CD14-positive monocyte (primary cell): ENCODE data around the gene SCUBE1. TPM values are rescaled to one million over a fixed set of nuclear protein-coding genes. Genes with fewer than 3 reads are reported as not detected.

ENCODE experiments used
- DNase-seq, 3 donors: peaks; one replicate each; pipeline ENCODE4 v3.0.0-alpha.2; 2011 to 2022
- H2AFZ ChIP-seq: 2 replicates; pipeline ENCODE4 v1.6.0; 2012; ENCODE audit warnings: mild to moderate bottlenecking, low read depth, low read length, inconsistent platforms; ENCODE audit not compliant: insufficient read depth, poor library complexity, severe bottlenecking
- H3K27ac ChIP-seq, 2 donors: 1 replicate in 1 of 2; 2 replicates in 1 of 2; pipeline ENCODE4 v1.5.1; 2012 to 2013; ENCODE audit warnings: low read length in 2 of 2, control low read depth in 1 of 2, inconsistent platforms in 1 of 2, low read depth in 1 of 2, mild to moderate bottlenecking in 1 of 2
- H3K27me3 ChIP-seq, 2 donors: one replicate each; pipeline versions ENCODE4 v1.6.0 to v1.6.1; 2011 to 2013; ENCODE audit warnings: low read length in 2 of 2; ENCODE audit not compliant: control insufficient read depth in 2 of 2, insufficient read depth in 2 of 2
- H3K36me3 ChIP-seq, 2 donors: replicated peaks in 1 of 2; 1 replicate in 1 of 2; 2 replicates in 1 of 2; pipeline versions ENCODE4 v1.5.1 to v1.6.1; 2012 to 2013; ENCODE audit warnings: low read length in 2 of 2, control low read depth in 1 of 2, inconsistent platforms in 1 of 2, mild to moderate bottlenecking in 1 of 2; ENCODE audit not compliant: insufficient read depth in 2 of 2, control insufficient read depth in 1 of 2
- H3K4me1 ChIP-seq, 2 donors: 1 replicate in 1 of 2; 2 replicates in 1 of 2; pipeline versions ENCODE4 v1.5.1 to v1.6.1; 2012 to 2013; ENCODE audit warnings: low read length in 2 of 2, control low read depth in 1 of 2, inconsistent platforms in 1 of 2, mild to moderate bottlenecking in 1 of 2, moderate library complexity in 1 of 2; ENCODE audit not compliant: insufficient read depth in 2 of 2, control insufficient read depth in 1 of 2
- H3K4me2 ChIP-seq: replicated peaks from 2 replicates; pipeline ENCODE3; 2012; ENCODE audit warnings: low read length, moderate library complexity, mild to moderate bottlenecking; ENCODE audit not compliant: poor library complexity, severe bottlenecking; ENCODE audit errors: extremely low read depth
- H3K4me3 ChIP-seq, 3 experiments: fragments of 200-600 bp in 1 of 3; sonication (generic) in 1 of 3; replicated peaks in 1 of 3; 1 replicate in 2 of 3; 2 replicates in 1 of 3; pipeline ENCODE4 v1.5.1; 2011 to 2013; ENCODE audit warnings: low read length in 3 of 3, mild to moderate bottlenecking in 3 of 3, control low read depth in 2 of 3, low read depth in 2 of 3, inconsistent platforms in 1 of 3, moderate library complexity in 1 of 3
- H3K79me2 ChIP-seq: 2 replicates; pipeline ENCODE4 v1.6.0; 2012; ENCODE audit warnings: mild to moderate bottlenecking, control low read depth, inconsistent platforms, low read length, moderate library complexity; ENCODE audit not compliant: insufficient read depth
- H3K9ac ChIP-seq: 2 replicates; pipeline ENCODE4 v1.6.0; 2017; ENCODE audit warnings: low read length, mild to moderate bottlenecking; ENCODE audit not compliant: insufficient read depth, poor library complexity, severe bottlenecking
- H3K9me3 ChIP-seq, 2 donors: replicated peaks in 1 of 2; 1 replicate in 1 of 2; 2 replicates in 1 of 2; pipeline versions ENCODE4 v1.5.1 to v1.6.1; 2012 to 2013; ENCODE audit warnings: low read length in 2 of 2, control low read depth in 1 of 2; ENCODE audit not compliant: control insufficient read depth in 1 of 2, insufficient read depth in 1 of 2
- H4K20me1 ChIP-seq: 2 replicates; pipeline ENCODE4 v1.6.0; 2012; ENCODE audit warnings: mild to moderate bottlenecking, low read length, control low read depth, moderate library complexity; ENCODE audit not compliant: insufficient read depth
- H3K27ac Mint-ChIP-seq, 7 donors: one replicate each; pipeline ENCODE4 v1.8.0; 2020; ENCODE audit warnings: mild to moderate bottlenecking in 7 of 7, mixed read lengths in 7 of 7, moderate library complexity in 6 of 7, inconsistent platforms in 2 of 7
- H3K27me3 Mint-ChIP-seq, 3 donors: one replicate each; pipeline ENCODE4 v1.8.0; 2021 to 2022; ENCODE audit warnings: low read depth in 3 of 3, mild to moderate bottlenecking in 3 of 3, mixed read lengths in 3 of 3, moderate library complexity in 3 of 3, inconsistent platforms in 1 of 3
- H3K36me3 Mint-ChIP-seq, 2 donors: one replicate each; pipeline ENCODE4 v1.8.0; 2020; ENCODE audit warnings: mixed read lengths in 2 of 2, inconsistent platforms in 1 of 2, mild to moderate bottlenecking in 1 of 2
- H3K4me1 Mint-ChIP-seq: one replicate; pipeline ENCODE4 v1.8.0; 2020; ENCODE audit warnings: mild to moderate bottlenecking, mixed read lengths
- H3K4me3 Mint-ChIP-seq, 2 donors: one replicate each; pipeline ENCODE4 v1.8.0; 2020; ENCODE audit warnings: mild to moderate bottlenecking in 2 of 2, mixed read lengths in 2 of 2, moderate library complexity in 1 of 2
- H3K9me3 Mint-ChIP-seq, 7 donors: one replicate each; pipeline ENCODE4 v1.8.0; 2020 to 2022; ENCODE audit warnings: mixed read lengths in 7 of 7, mild to moderate bottlenecking in 6 of 7, moderate library complexity in 6 of 7, inconsistent platforms in 2 of 7
- WGBS: methylation state at CpG from one replicate; pipeline ENCODE4 v1.1.5; 2013; ENCODE audit warnings: missing lambda C conversion rate; ENCODE audit not compliant: insufficient coverage; 5-methylcytosine and 5-hydroxymethylcytosine counted together
- intact Hi-C, 2 donors: fragments of 100-400 bp; cut with micrococcal nuclease; formaldehyde crosslinking; loops; one replicate each; pipeline versions ENCODE4 v1.15.0 to v1.15.1; 2023
- polyA plus RNA-seq, 3 donors: library from polyadenylated mRNA; depleted of rRNA in 1 of 3; unstranded in 2 of 3; stranded (reverse) in 1 of 3; fragments of 300-500 nt in 2 of 3; fragments of >200 nt in 1 of 3; fragmentation: Illumina TruSeq in 2 of 3; gene quantifications; 1 replicate in 2 of 3; 2 replicates in 1 of 3; pipeline ENCODE4 v1.2.3, GENCODE V29; 2012 to 2021
- TF ChIP-seq, protein P1 (sequence below): fragments of 200-600 bp; IDR thresholded peaks from one replicate; pipeline ENCODE4 v1.8.0; 2022; ENCODE audit warnings: antibody characterized with exemption, mild to moderate bottlenecking

Gene SCUBE1
- polyA plus RNA-seq, 3 donors: 0.20 to 0.32 (median 0.26) TPM

DNA sequence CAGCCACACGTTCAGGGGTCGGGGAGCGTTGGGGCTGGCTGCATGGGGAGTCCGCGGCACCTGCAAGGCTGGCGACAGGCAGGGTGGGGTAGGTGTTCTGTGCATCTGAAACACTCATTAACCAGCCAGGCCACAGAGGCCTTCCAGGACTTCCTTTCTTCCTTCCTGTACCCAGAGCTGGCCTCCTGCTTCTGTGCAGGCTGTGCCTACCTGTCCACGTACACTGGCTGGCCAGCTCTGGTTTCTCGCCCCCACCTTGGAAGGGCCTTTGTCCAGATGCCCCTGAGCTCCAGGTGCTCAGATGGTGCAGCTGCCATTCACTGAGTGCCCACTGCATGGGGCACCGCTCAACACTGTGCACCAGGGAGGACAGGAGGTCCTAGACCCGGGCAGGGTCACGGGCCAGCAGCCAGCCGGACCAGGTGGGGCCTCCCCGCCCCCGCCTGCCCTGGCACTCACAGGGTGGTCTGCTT is 172.1 kb downstream of the SCUBE1 start:
- TF ChIP-seq, protein P1, sequence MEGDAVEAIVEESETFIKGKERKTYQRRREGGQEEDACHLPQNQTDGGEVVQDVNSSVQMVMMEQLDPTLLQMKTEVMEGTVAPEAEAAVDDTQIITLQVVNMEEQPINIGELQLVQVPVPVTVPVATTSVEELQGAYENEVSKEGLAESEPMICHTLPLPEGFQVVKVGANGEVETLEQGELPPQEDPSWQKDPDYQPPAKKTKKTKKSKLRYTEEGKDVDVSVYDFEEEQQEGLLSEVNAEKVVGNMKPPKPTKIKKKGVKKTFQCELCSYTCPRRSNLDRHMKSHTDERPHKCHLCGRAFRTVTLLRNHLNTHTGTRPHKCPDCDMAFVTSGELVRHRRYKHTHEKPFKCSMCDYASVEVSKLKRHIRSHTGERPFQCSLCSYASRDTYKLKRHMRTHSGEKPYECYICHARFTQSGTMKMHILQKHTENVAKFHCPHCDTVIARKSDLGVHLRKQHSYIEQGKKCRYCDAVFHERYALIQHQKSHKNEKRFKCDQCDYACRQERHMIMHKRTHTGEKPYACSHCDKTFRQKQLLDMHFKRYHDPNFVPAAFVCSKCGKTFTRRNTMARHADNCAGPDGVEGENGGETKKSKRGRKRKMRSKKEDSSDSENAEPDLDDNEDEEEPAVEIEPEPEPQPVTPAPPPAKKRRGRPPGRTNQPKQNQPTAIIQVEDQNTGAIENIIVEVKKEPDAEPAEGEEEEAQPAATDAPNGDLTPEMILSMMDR: no peak
- Mint-ChIP-seq H3K36me3 (peaks cover 57 to 92% of the 10 kb centered on the region in 2 donors), H3K27ac (peak overlapping the region in 1 of 7 donors; percentile 30), H3K9me3 (no peaks in the 10 kb centered on the region), H3K27me3 (peaks cover 0 to 2% (median 1%) of the 10 kb centered on the region in 3 donors), H3K4me3 (no peak overlapping the region), H3K4me1 (no peaks in the 10 kb centered on the region)
- no peak overlapping the region for H3K9ac ChIP-seq
- H3K4me2 ChIP-seq: no peak overlapping the region
- H3K4me1 ChIP-seq: no peaks in the 10 kb centered on the region
- peaks cover 64 to 91% of the 10 kb centered on the region in 2 donors for H3K36me3 ChIP-seq
- no peaks in the 10 kb centered on the region for H3K9me3 ChIP-seq
- no peaks in the 10 kb centered on the region for H3K27me3 ChIP-seq
- 80% methylated on average over 7 of the region's 14 CpGs for WGBS
- intact Hi-C loops: no loop called here
- H3K27ac ChIP-seq: no peak overlapping the region
- no peak for DNase-seq
- H3K4me3 ChIP-seq: no peak overlapping the region
- H3K79me2 ChIP-seq: no peaks in the 10 kb centered on the region
- no peak overlapping the region for H2AFZ ChIP-seq
- peaks cover 3% of the 10 kb centered on the region for H4K20me1 ChIP-seq

DNA sequence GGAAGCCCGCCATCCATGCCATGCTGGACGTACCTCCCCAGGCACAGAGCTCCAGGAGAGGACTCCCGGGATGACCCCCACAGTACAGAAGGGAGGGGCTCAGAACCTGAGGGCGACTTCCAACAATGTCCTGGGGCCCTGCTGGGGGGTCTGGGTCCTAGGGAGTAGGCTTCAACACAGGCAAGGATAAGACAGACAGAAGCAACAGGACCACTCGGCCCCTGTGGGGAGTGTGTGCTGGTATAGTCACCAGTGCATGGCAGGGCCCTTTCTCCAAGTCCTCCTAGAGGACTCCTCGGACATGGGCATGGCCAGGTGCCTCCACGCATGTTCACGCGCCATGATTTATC is 173.1 kb downstream of the SCUBE1 start:
- Histone ChIP-seq H3K9me3 (no peaks in the 10 kb centered on the region), H3K9ac (no peak overlapping the region), H3K27ac (no peak overlapping the region), H3K4me1 (peaks cover 0 to 4% of the 10 kb centered on the region in 2 donors), H2AFZ (no peak overlapping the region), H3K27me3 (no peaks in the 10 kb centered on the region), H3K4me3 (no peak overlapping the region), H3K79me2 (no peaks in the 10 kb centered on the region), H3K36me3 (peaks cover 61 to 83% of the 10 kb centered on the region in 2 donors), H4K20me1 (peaks cover 3% of the 10 kb centered on the region), H3K4me2 (no peak overlapping the region)
- DNase-seq: no peak
- TF ChIP-seq, protein P1: no peak
- Mint-ChIP-seq H3K4me1 (no peaks in the 10 kb centered on the region), H3K36me3 (peaks cover 54 to 92% of the 10 kb centered on the region in 2 donors), H3K27me3 (peaks cover 0 to 2% (median 1%) of the 10 kb centered on the region in 3 donors), H3K4me3 (no peak overlapping the region), H3K9me3 (no peaks in the 10 kb centered on the region), H3K27ac (peak overlapping the region in 2 of 7 donors; percentile 55 to 64)
- intact Hi-C loops: no loop called here
- WGBS: 98% methylated on average over 6 of the region's 9 CpGs
